HepG2 (cell line): Measurements from ENCODE around the gene PLCG1. TPM values are rescaled to one million over a fixed set of nuclear protein-coding genes. Genes with fewer than 3 reads are reported as not detected.

Experiments
- LCORL ChIP-seq, 2 experiments: fragments of 450-650 bp in 1 of 2; sonication (generic) in 1 of 2; formaldehyde crosslinking in 1 of 2; IDR thresholded peaks; 2 replicates each; pipeline versions ENCODE4 v1.5.0 to v1.6.1; 2017 to 2020; ENCODE audit warnings: antibody characterized with exemption in 1 of 2, missing genetic modification reagents in 1 of 2
- MTA1 ChIP-seq: sonication (generic); formaldehyde crosslinking; IDR thresholded peaks from 2 replicates; pipeline ENCODE4 v1.4.0; 2020; ENCODE audit warnings: missing genetic modification reagents, mild to moderate bottlenecking, borderline replicate concordance
- NFYC ChIP-seq: IDR thresholded peaks from 2 replicates; pipeline ENCODE4 v1.6.1; 2016; ENCODE audit warnings: missing genetic modification reagents, missing compliant biosample characterization
- ZNF543 ChIP-seq: sonication (generic); formaldehyde crosslinking; IDR thresholded peaks from 2 replicates; pipeline ENCODE4 v1.4.0; 2020; ENCODE audit warnings: mild to moderate bottlenecking, missing genetic modification reagents
- ZSCAN22 ChIP-seq: sonication (generic); formaldehyde crosslinking; IDR thresholded peaks from 2 replicates; pipeline ENCODE4 v1.4.0; 2020; ENCODE audit warnings: mild to moderate bottlenecking, missing genetic modification reagents
- polyA plus RNA-seq, 8 experiments: library from polyadenylated mRNA; depleted of rRNA in 3 of 8; stranded (reverse) in 7 of 8; unstranded in 1 of 8; fragments of >200 nt; fragmentation: Illumina TruSeq in 4 of 8; extraction: Trizol in 4 of 8; gene quantifications; 2 replicates each; pipeline versions ENCODE4 v1.2.1 to v1.2.3, GENCODE V29; 2011 to 2016; ENCODE audit warnings: low read depth in 4 of 8, missing spikeins in 1 of 8, mixed read lengths in 1 of 8; ENCODE audit not compliant: insufficient read depth in 1 of 8
- total RNA-seq, 5 experiments: library from RNA; depleted of rRNA; stranded (reverse); fragments of >200 nt; fragmentation: Illumina TruSeq; extraction: Trizol; gene quantifications; 2 replicates each; pipeline ENCODE4 v1.2.3, GENCODE V29; 2016; ENCODE audit warnings: low read depth in 1 of 5
- TF ChIP-seq, protein P1 (sequence below): sonication (generic); formaldehyde crosslinking; IDR thresholded peaks from 2 replicates; pipeline ENCODE4 v1.5.1; 2020; ENCODE audit warnings: missing genetic modification reagents, mild to moderate bottlenecking, borderline replicate concordance
- TF ChIP-seq, protein P2 (sequence below): sonication (generic); formaldehyde crosslinking; IDR thresholded peaks from 2 replicates; pipeline ENCODE4 v1.4.0; 2020; ENCODE audit warnings: low read depth, missing genetic modification reagents
- TF ChIP-seq, protein P3 (sequence below): sonication (generic); formaldehyde crosslinking; IDR thresholded peaks from 2 replicates; pipeline ENCODE4 v1.5.1; 2020; ENCODE audit warnings: mild to moderate bottlenecking, missing genetic modification reagents, borderline replicate concordance
- TF ChIP-seq, protein P4 (sequence below): IDR thresholded peaks from 2 replicates; pipeline ENCODE4 v1.6.1; 2012; ENCODE audit warnings: low read depth, low read length, improper control_type of control experiment
- TF ChIP-seq, protein P5 (sequence below): sonication (generic); formaldehyde crosslinking; conservative IDR thresholded peaks from 2 replicates; pipeline ENCODE4 v1.8.1; 2023; ENCODE audit warnings: missing genetic modification reagents

PLCG1 gene
- total and polyA plus RNA-seq, 2 of the 13 experiments (the other 11 are each of a cell fraction or from before 2014, with no cell fraction given), result 85.3 to 158 TPM

DNA sequence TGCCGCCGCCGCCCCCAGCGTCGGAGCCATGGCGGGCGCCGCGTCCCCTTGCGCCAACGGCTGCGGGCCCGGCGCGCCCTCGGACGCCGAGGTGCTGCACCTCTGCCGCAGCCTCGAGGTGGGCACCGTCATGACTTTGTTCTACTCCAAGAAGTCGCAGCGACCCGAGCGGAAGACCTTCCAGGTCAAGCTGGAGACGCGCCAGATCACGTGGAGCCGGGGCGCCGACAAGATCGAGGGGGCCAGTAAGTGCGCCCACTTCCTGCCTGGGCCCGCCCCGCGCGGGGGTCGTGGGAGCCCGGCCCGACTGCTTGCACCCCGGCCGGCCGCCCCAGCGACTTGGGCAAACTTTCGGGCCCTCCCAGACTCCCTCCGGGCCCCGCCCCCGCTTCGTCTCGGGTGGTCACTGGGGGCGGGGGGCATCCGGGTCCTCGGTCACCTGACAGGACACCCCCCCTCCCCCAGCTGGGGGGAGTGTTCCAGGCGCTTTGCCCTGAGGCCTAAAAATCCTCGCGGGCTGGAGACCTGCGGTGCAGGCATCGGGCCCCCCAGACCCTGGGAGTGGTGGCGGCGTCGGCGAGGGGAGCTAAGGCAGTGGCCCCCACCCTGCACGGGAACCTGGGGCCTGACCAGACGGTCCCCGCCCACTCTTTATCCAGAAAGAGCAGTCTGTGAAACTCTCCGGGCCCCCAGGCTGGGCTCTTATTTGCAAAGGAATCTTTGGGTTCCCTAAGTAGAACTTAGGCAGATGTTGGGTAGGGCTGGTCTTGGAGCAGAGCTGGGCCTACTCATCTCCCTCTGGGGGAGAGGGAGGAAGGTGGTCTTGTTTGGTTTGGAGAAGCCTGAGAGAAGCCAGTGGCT lies 501 bp downstream of the PLCG1 start (continued):
- TF ChIP-seq, protein P1, sequence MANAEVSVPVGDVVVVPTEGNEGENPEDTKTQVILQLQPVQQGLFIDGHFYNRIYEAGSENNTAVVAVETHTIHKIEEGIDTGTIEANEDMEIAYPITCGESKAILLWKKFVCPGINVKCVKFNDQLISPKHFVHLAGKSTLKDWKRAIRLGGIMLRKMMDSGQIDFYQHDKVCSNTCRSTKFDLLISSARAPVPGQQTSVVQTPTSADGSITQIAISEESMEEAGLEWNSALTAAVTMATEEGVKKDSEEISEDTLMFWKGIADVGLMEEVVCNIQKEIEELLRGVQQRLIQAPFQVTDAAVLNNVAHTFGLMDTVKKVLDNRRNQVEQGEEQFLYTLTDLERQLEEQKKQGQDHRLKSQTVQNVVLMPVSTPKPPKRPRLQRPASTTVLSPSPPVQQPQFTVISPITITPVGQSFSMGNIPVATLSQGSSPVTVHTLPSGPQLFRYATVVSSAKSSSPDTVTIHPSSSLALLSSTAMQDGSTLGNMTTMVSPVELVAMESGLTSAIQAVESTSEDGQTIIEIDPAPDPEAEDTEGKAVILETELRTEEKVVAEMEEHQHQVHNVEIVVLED (CRISPR knock-in tag), result no peak
- TF ChIP-seq, protein P2, sequence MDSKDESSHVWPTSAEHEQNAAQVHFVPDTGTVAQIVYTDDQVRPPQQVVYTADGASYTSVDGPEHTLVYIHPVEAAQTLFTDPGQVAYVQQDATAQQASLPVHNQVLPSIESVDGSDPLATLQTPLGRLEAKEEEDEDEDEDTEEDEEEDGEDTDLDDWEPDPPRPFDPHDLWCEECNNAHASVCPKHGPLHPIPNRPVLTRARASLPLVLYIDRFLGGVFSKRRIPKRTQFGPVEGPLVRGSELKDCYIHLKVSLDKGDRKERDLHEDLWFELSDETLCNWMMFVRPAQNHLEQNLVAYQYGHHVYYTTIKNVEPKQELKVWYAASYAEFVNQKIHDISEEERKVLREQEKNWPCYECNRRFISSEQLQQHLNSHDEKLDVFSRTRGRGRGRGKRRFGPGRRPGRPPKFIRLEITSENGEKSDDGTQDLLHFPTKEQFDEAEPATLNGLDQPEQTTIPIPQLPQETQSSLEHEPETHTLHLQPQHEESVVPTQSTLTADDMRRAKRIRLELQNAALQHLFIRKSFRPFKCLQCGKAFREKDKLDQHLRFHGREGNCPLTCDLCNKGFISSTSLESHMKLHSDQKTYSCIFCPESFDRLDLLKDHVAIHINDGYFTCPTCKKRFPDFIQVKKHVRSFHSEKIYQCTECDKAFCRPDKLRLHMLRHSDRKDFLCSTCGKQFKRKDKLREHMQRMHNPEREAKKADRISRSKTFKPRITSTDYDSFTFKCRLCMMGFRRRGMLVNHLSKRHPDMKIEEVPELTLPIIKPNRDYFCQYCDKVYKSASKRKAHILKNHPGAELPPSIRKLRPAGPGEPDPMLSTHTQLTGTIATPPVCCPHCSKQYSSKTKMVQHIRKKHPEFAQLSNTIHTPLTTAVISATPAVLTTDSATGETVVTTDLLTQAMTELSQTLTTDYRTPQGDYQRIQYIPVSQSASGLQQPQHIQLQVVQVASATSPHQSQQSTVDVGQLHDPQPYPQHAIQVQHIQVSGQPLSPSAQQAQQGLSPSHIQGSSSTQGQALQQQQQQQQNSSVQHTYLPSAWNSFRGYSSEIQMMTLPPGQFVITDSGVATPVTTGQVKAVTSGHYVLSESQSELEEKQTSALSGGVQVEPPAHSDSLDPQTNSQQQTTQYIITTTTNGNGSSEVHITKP (CRISPR knock-in tag), result no peak
- TF ChIP-seq, protein P3, sequence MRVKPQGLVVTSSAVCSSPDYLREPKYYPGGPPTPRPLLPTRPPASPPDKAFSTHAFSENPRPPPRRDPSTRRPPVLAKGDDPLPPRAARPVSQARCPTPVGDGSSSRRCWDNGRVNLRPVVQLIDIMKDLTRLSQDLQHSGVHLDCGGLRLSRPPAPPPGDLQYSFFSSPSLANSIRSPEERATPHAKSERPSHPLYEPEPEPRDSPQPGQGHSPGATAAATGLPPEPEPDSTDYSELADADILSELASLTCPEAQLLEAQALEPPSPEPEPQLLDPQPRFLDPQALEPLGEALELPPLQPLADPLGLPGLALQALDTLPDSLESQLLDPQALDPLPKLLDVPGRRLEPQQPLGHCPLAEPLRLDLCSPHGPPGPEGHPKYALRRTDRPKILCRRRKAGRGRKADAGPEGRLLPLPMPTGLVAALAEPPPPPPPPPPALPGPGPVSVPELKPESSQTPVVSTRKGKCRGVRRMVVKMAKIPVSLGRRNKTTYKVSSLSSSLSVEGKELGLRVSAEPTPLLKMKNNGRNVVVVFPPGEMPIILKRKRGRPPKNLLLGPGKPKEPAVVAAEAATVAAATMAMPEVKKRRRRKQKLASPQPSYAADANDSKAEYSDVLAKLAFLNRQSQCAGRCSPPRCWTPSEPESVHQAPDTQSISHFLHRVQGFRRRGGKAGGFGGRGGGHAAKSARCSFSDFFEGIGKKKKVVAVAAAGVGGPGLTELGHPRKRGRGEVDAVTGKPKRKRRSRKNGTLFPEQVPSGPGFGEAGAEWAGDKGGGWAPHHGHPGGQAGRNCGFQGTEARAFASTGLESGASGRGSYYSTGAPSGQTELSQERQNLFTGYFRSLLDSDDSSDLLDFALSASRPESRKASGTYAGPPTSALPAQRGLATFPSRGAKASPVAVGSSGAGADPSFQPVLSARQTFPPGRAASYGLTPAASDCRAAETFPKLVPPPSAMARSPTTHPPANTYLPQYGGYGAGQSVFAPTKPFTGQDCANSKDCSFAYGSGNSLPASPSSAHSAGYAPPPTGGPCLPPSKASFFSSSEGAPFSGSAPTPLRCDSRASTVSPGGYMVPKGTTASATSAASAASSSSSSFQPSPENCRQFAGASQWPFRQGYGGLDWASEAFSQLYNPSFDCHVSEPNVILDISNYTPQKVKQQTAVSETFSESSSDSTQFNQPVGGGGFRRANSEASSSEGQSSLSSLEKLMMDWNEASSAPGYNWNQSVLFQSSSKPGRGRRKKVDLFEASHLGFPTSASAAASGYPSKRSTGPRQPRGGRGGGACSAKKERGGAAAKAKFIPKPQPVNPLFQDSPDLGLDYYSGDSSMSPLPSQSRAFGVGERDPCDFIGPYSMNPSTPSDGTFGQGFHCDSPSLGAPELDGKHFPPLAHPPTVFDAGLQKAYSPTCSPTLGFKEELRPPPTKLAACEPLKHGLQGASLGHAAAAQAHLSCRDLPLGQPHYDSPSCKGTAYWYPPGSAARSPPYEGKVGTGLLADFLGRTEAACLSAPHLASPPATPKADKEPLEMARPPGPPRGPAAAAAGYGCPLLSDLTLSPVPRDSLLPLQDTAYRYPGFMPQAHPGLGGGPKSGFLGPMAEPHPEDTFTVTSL, result no peak
- TF ChIP-seq NFYC (CRISPR knock-in tag), result no peak
- 0 out of 2 replicates have a peak, but pooled peaks have one; percentile 9 for TF ChIP-seq MTA1 (CRISPR knock-in tag)
- TF ChIP-seq, protein P4, sequence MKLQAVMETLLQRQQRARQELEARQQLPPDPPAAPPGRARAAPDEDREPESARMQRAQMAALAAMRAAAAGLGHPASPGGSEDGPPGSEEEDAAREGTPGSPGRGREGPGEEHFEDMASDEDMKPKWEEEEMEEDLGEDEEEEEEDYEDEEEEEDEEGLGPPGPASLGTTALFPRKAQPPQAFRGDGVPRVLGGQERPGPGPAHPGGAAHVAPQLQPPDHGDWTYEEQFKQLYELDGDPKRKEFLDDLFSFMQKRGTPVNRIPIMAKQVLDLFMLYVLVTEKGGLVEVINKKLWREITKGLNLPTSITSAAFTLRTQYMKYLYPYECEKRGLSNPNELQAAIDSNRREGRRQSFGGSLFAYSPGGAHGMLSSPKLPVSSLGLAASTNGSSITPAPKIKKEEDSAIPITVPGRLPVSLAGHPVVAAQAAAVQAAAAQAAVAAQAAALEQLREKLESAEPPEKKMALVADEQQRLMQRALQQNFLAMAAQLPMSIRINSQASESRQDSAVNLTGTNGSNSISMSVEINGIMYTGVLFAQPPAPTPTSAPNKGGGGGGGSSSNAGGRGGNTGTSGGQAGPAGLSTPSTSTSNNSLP, result no peak
- no peak for TF ChIP-seq LCORL (IDR thresholded peaks at IDR 0.05)
- peak; percentile 92 for TF ChIP-seq LCORL (CRISPR knock-in tag; IDR thresholded peaks at IDR 0.05)
- TF ChIP-seq, protein P5, sequence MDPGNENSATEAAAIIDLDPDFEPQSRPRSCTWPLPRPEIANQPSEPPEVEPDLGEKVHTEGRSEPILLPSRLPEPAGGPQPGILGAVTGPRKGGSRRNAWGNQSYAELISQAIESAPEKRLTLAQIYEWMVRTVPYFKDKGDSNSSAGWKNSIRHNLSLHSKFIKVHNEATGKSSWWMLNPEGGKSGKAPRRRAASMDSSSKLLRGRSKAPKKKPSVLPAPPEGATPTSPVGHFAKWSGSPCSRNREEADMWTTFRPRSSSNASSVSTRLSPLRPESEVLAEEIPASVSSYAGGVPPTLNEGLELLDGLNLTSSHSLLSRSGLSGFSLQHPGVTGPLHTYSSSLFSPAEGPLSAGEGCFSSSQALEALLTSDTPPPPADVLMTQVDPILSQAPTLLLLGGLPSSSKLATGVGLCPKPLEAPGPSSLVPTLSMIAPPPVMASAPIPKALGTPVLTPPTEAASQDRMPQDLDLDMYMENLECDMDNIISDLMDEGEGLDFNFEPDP (CRISPR knock-in tag), result no peak
- no peak for TF ChIP-seq ZNF543
- TF ChIP-seq ZSCAN22 (CRISPR knock-in tag), result 0 out of 2 replicates have a peak, but pooled peaks have one; percentile 8
